HepG2 (cell line): ENCODE measurements around the gene MAPK8IP1. TPM values are rescaled to one million over a fixed set of nuclear protein-coding genes. Genes with fewer than 3 reads are reported as not detected.

Experiments used
- AFF4 ChIP-seq: sonication (generic); formaldehyde crosslinking; IDR thresholded peaks from 2 replicates; pipeline ENCODE4 v1.4.0; 2020; ENCODE audit warnings: missing genetic modification reagents
- ATF2 ChIP-seq: sonication (generic); formaldehyde crosslinking; IDR thresholded peaks from 2 replicates; pipeline ENCODE4 v1.4.0; 2020; ENCODE audit warnings: missing genetic modification reagents
- BORCS8-MEF2B ChIP-seq: sonication (generic); formaldehyde crosslinking; IDR thresholded peaks from 2 replicates; pipeline ENCODE4 v1.8.0; 2022; ENCODE audit warnings: mild to moderate bottlenecking, missing genetic modification reagents
- CBFB ChIP-seq: sonication (generic); formaldehyde crosslinking; IDR thresholded peaks from 2 replicates; pipeline ENCODE4 v1.4.0; 2020; ENCODE audit warnings: missing genetic modification reagents
- CENPT ChIP-seq: sonication (generic); formaldehyde crosslinking; IDR thresholded peaks from 2 replicates; pipeline ENCODE4 v1.8.0; 2022; ENCODE audit warnings: low read depth, mild to moderate bottlenecking, moderate library complexity, missing genetic modification reagents
- DMTF1 ChIP-seq: sonication (generic); formaldehyde crosslinking; IDR thresholded peaks from 2 replicates; pipeline ENCODE4 v1.4.0; 2020; ENCODE audit warnings: mild to moderate bottlenecking, missing genetic modification reagents
- ESRRA ChIP-seq: sonication (generic); formaldehyde crosslinking; IDR thresholded peaks from 2 replicates; pipeline ENCODE4 v1.5.1; 2020; ENCODE audit warnings: mild to moderate bottlenecking, low read depth, missing genetic modification reagents
- HCFC1 ChIP-seq: fragments of 150-350 bp; IDR thresholded peaks from 2 replicates; pipeline ENCODE4 v1.6.1; 2014; ENCODE audit warnings: low read depth, low read length
- HHEX ChIP-seq: IDR thresholded peaks from 2 replicates; pipeline ENCODE4 v1.6.1; 2016; ENCODE audit warnings: control low read depth
- KLF6 ChIP-seq: IDR thresholded peaks from 2 replicates; pipeline ENCODE4 v1.8.0; 2016; ENCODE audit warnings: missing biosample characterization, missing genetic modification reagents
- MAFK ChIP-seq, 2 experiments: IDR thresholded peaks in 1 of 2; conservative IDR thresholded peaks in 1 of 2; 2 replicates each; pipeline ENCODE4 v1.6.1; 2011; ENCODE audit warnings: improper control_type of control experiment in 2 of 2, low read length in 2 of 2
- MNT ChIP-seq: fragments of 450-650 bp; IDR thresholded peaks from 2 replicates; pipeline ENCODE4 v1.6.1; 2016
- MTA1 ChIP-seq: sonication (generic); formaldehyde crosslinking; IDR thresholded peaks from 2 replicates; pipeline ENCODE4 v1.4.0; 2020; ENCODE audit warnings: missing genetic modification reagents, mild to moderate bottlenecking, borderline replicate concordance
- NPAS2 ChIP-seq: sonication (generic); formaldehyde crosslinking; IDR thresholded peaks from 2 replicates; pipeline ENCODE4 v1.8.0; 2022; ENCODE audit warnings: mild to moderate bottlenecking, missing genetic modification reagents, borderline replicate concordance
- TARDBP ChIP-seq: sonication (generic); formaldehyde crosslinking; IDR thresholded peaks from 2 replicates; pipeline ENCODE4 v1.8.0; 2022; ENCODE audit warnings: mild to moderate bottlenecking, missing genetic modification reagents
- ZIK1 ChIP-seq: sonication (generic); formaldehyde crosslinking; IDR thresholded peaks from 2 replicates; pipeline ENCODE4 v1.5.0; 2020; ENCODE audit warnings: mild to moderate bottlenecking, low read depth, missing genetic modification reagents, borderline replicate concordance
- ZNF136 ChIP-seq: sonication (generic); formaldehyde crosslinking; IDR thresholded peaks from 2 replicates; pipeline ENCODE4 v1.8.1; 2022; ENCODE audit warnings: low read depth, mild to moderate bottlenecking, moderate library complexity, missing genetic modification reagents
- ZNF546 ChIP-seq: sonication (generic); formaldehyde crosslinking; conservative IDR thresholded peaks from 2 replicates; pipeline ENCODE4 v1.8.1; 2023; ENCODE audit warnings: mild to moderate bottlenecking, missing genetic modification reagents
- ZNF614 ChIP-seq: IDR thresholded peaks from 2 replicates; pipeline ENCODE4 v1.6.1; 2018; ENCODE audit warnings: missing biosample characterization, missing genetic modification reagents, inconsistent platforms, borderline replicate concordance
- ZNF720 ChIP-seq: sonication (generic); formaldehyde crosslinking; IDR thresholded peaks from 2 replicates; pipeline ENCODE4 v1.4.0; 2020; ENCODE audit warnings: missing genetic modification reagents
- polyA plus RNA-seq, 8 experiments: library from polyadenylated mRNA; depleted of rRNA in 3 of 8; stranded (reverse) in 7 of 8; unstranded in 1 of 8; fragments of >200 nt; fragmentation: Illumina TruSeq in 4 of 8; extraction: Trizol in 4 of 8; gene quantifications; 2 replicates each; pipeline versions ENCODE4 v1.2.1 to v1.2.3, GENCODE V29; 2011 to 2016; ENCODE audit warnings: low read depth in 4 of 8, missing spikeins in 1 of 8, mixed read lengths in 1 of 8; ENCODE audit not compliant: insufficient read depth in 1 of 8
- total RNA-seq, 5 experiments: library from RNA; depleted of rRNA; stranded (reverse); fragments of >200 nt; fragmentation: Illumina TruSeq; extraction: Trizol; gene quantifications; 2 replicates each; pipeline ENCODE4 v1.2.3, GENCODE V29; 2016; ENCODE audit warnings: low read depth in 1 of 5

The MAPK8IP1 gene
- total and polyA plus RNA-seq, 2 of the 13 experiments (the other 11 are each of a cell fraction or from before 2014, with no cell fraction given): 2.2 to 4.2 TPM

GRCh38 chr11:45917623-45918330 is 32.3 kb downstream of the MAPK8IP1 start, which contains the start of gene PEX16 (continued):
- TF ChIP-seq AFF4 (CRISPR knock-in tag): no peak
- peak; percentile 56; the same call in 1 of the 2 replicates for TF ChIP-seq MTA1 (CRISPR knock-in tag)
- TF ChIP-seq ZNF720 (CRISPR knock-in tag): no peak
- TF ChIP-seq ZNF614: no peak
- no peak for TF ChIP-seq ZIK1
- 0 out of 2 replicates have a peak, but pooled peaks have one; percentile 21 for TF ChIP-seq CBFB (CRISPR knock-in tag)
- no peak for TF ChIP-seq HCFC1
- TF ChIP-seq TARDBP: 0 out of 2 replicates have a peak, but pooled peaks have one; percentile 64
- TF ChIP-seq MNT: no peak
- peak; percentile 53; the same call in 1 of the 2 replicates for TF ChIP-seq DMTF1 (CRISPR knock-in tag)
- TF ChIP-seq BORCS8-MEF2B: peak; percentile 81
- peak; percentile 27 for TF ChIP-seq ZNF546 (CRISPR knock-in tag)
- 0 out of 2 replicates have a peak, but pooled peaks have one; percentile 7 for TF ChIP-seq KLF6 (CRISPR knock-in tag)
- TF ChIP-seq ATF2 (CRISPR knock-in tag): peak; percentile 52; the same call in 1 of the 2 replicates
- TF ChIP-seq HHEX (CRISPR knock-in tag): no peak
- TF ChIP-seq ESRRA (CRISPR knock-in tag): no peak
- TF ChIP-seq MAFK (conservative IDR thresholded peaks at IDR 0.05 in 1 of 2, IDR thresholded peaks at IDR 0.05 in 1 of 2; ENCODE audit: low read length in 2 of 2): no peak
- no peak for TF ChIP-seq CENPT
- TF ChIP-seq ZNF136 (CRISPR knock-in tag): 0 out of 2 replicates have a peak, but pooled peaks have one; percentile 16
- TF ChIP-seq NPAS2 (CRISPR knock-in tag): no peak
